RCC 7860 (cell line): ENCODE data around the gene DGAT2.
"Not testable (repeated sequence)": the region's sequence is repeated elsewhere in the genome, so short reads cannot be mapped to it uniquely, and the experiment has no call there.

ENCODE experiments used
- DNase-seq: peaks from one replicate; pipeline ENCODE4 v3.0.0-alpha.2; 2015; ENCODE audit warnings: low spot score
- FAIRE-seq: peaks from 2 replicates; lab custom pipeline; 2012; peaks lifted over from hg19 to GRCh38; lab: Jason Lieb, UNC

Gene DGAT2

GRCh38 chr11:75748729-75749273 lies 19.8 kb upstream of the DGAT2 start:
- DNase-seq, FAIRE-seq: not testable (repeated sequence)

GRCh38 chr11:75754933-75755332 lies 13.6 kb upstream of the DGAT2 start:
- DNase-seq, FAIRE-seq: not testable (repeated sequence)

- no peak for FAIRE-seq
- no peak for DNase-seq
Measured at GRCh38 chr11:75757651-75758050, 10.9 kb upstream of the DGAT2 start.

GRCh38 chr11:75759832-75760231 lies 8.7 kb upstream of the DGAT2 start:
- no peak for FAIRE-seq

GRCh38 chr11:75760243-75760642 lies 8.3 kb upstream of the DGAT2 start:
- FAIRE-seq = no peak
- no peak for DNase-seq

More at GRCh38 chr11:75759832-75760231, 8.7 kb upstream of the DGAT2 start:
- DNase-seq = no peak

GRCh38 chr11:75760710-75761493 lies 7.7 kb upstream of the DGAT2 start:
- FAIRE-seq = no peak
- peak; percentile 14 for DNase-seq

- DNase-seq (no peak), FAIRE-seq (no peak)
Measured at GRCh38 chr11:75762158-75762557, 6.4 kb upstream of the DGAT2 start.

- FAIRE-seq = no peak
- DNase-seq = no peak
Measured at GRCh38 chr11:75762885-75763284, 5.7 kb upstream of the DGAT2 start.

- FAIRE-seq = no peak
Measured at GRCh38 chr11:75763846-75764245, 4.7 kb upstream of the DGAT2 start.

GRCh38 chr11:75765116-75765515 lies 3.5 kb upstream of the DGAT2 start:
- DNase-seq (no peak), FAIRE-seq (no peak)

More at GRCh38 chr11:75763846-75764245, 4.7 kb upstream of the DGAT2 start:
- DNase-seq = no peak

- FAIRE-seq (no peak), DNase-seq (no peak)
Measured at GRCh38 chr11:75766443-75767227, 1.9 kb upstream of the DGAT2 start.

- DNase-seq (no peak), FAIRE-seq (no peak)
Measured at GRCh38 chr11:75767228-75767572, 1.4 kb upstream of the DGAT2 start.

- DNase-seq (no peak), FAIRE-seq (no peak)
Measured at GRCh38 chr11:75767793-75768111, 826 bp upstream of the DGAT2 start.

- FAIRE-seq (no peak), DNase-seq (no peak)
Measured at GRCh38 chr11:75768909-75769771, 562 bp downstream of the DGAT2 start.

GRCh38 chr11:75770102-75770501 lies 1.5 kb downstream of the DGAT2 start:
- no peak for DNase-seq
- FAIRE-seq = no peak

- DNase-seq = peak; percentile 79
- FAIRE-seq = no peak
Measured at GRCh38 chr11:75771646-75772410, 3.2 kb downstream of the DGAT2 start.

GRCh38 chr11:75773595-75774353 lies 5.2 kb downstream of the DGAT2 start:
- DNase-seq (no peak), FAIRE-seq (no peak)

- DNase-seq (no peak), FAIRE-seq (no peak)
Measured at GRCh38 chr11:75775056-75775455, 6.5 kb downstream of the DGAT2 start.

- FAIRE-seq (no peak), DNase-seq (no peak)
Measured at GRCh38 chr11:75776546-75776945, 8.0 kb downstream of the DGAT2 start.
